Hepatocyte (in vitro differentiated cells): Measurements from ENCODE around the gene OR5M10. TPM values are rescaled to one million over a fixed set of nuclear protein-coding genes. Genes with fewer than 3 reads are reported as not detected.

Experiments
- DNase-seq: peaks from one replicate; pipeline ENCODE4 v3.0.0-alpha.2; 2016; ENCODE audit warnings: low spot score
- H2AFZ ChIP-seq: fragments of 200-600 bp; sonication (generic); 2 replicates; pipeline ENCODE4 v1.6.0; 2016; ENCODE audit warnings: antibody characterized with exemption, mild to moderate bottlenecking
- H3K27ac ChIP-seq: fragments of 200-600 bp; sonication (generic); 2 replicates; pipeline ENCODE4 v1.5.1; 2016; ENCODE audit warnings: mild to moderate bottlenecking
- H3K27me3 ChIP-seq: fragments of 200-600 bp; sonication (generic); 2 replicates; pipeline ENCODE4 v1.6.1; 2016
- H3K36me3 ChIP-seq: fragments of 200-600 bp; sonication (generic); replicated peaks from 2 replicates; pipeline ENCODE4 v1.5.1; 2016; ENCODE audit warnings: low read depth; ENCODE audit not compliant: insufficient read depth
- H3K4me1 ChIP-seq: fragments of 200-600 bp; sonication (generic); 2 replicates; pipeline ENCODE4 v1.5.1; 2016; ENCODE audit warnings: mild to moderate bottlenecking, moderate library complexity; ENCODE audit not compliant: insufficient read depth
- H3K4me2 ChIP-seq: fragments of 200-600 bp; sonication (generic); 2 replicates; pipeline ENCODE4 v1.6.0; 2016
- H3K4me3 ChIP-seq: fragments of 200-600 bp; sonication (generic); 2 replicates; pipeline ENCODE4 v1.5.1; 2016; ENCODE audit warnings: mild to moderate bottlenecking
- H3K79me2 ChIP-seq: fragments of 200-600 bp; sonication (generic); 2 replicates; pipeline ENCODE4 v1.6.0; 2017; ENCODE audit warnings: mild to moderate bottlenecking
- H3K9me2 ChIP-seq: fragments of 200-600 bp; sonication (generic); replicated peaks from 2 replicates; pipeline ENCODE4 v1.6.0; 2017; ENCODE audit warnings: mild to moderate bottlenecking; ENCODE audit not compliant: insufficient read depth
- H3K9me3 ChIP-seq: fragments of 200-600 bp; sonication (generic); 2 replicates; pipeline ENCODE4 v1.5.1; 2016; ENCODE audit warnings: low read depth, mild to moderate bottlenecking
- H4K20me1 ChIP-seq: fragments of 200-600 bp; sonication (generic); 2 replicates; pipeline ENCODE4 v1.6.0; 2016; ENCODE audit warnings: mild to moderate bottlenecking; ENCODE audit not compliant: insufficient read depth, poor library complexity, severe bottlenecking
- CTCF ChIP-seq: fragments of 200-600 bp; sonication (generic); IDR thresholded peaks from 2 replicates; pipeline ENCODE4 v1.5.1; 2016; ENCODE audit warnings: antibody characterized with exemption, mild to moderate bottlenecking; ENCODE audit not compliant: poor library complexity
- EZH2 ChIP-seq: fragments of 200-600 bp; sonication (generic); IDR thresholded peaks from 2 replicates; pipeline ENCODE4 v1.6.1; 2016; ENCODE audit warnings: antibody characterized with exemption, mild to moderate bottlenecking, borderline replicate concordance
- EZH2phosphoT487 ChIP-seq: fragments of 200-600 bp; sonication (generic); IDR thresholded peaks from one replicate; pipeline ENCODE4 v1.6.1; 2018; ENCODE audit warnings: antibody characterized with exemption, mild to moderate bottlenecking, low read depth, moderate library complexity; ENCODE audit not compliant: unreplicated experiment, severe bottlenecking
- WGBS: methylation state at CpG from one replicate; pipeline ENCODE4 v1.1.6; 2016; ENCODE audit warnings: low lambda C conversion rate; ENCODE audit errors: missing lambda C conversion rate; 5-methylcytosine and 5-hydroxymethylcytosine counted together
- polyA plus RNA-seq: library from polyadenylated mRNA; unstranded; fragments of >200 nt; fragmentation: Nextera tagmentation; extraction: Ambion mirVana; gene quantifications from 2 replicates; pipeline ENCODE4 v1.2.1, GENCODE V29; 2016
- total RNA-seq: library from RNA; depleted of rRNA; stranded (reverse); fragments of >200 nt; gene quantifications from 2 replicates; pipeline ENCODE4 v1.2.3, GENCODE V29; 2014

OR5M10 gene
- total RNA-seq (not detected in 2 replicates), polyA plus RNA-seq (not detected in 2 replicates)

- TF ChIP-seq CTCF = no peak
- no peak for TF ChIP-seq EZH2phosphoT487
- no peak for TF ChIP-seq EZH2
- no peaks in the 10 kb centered on the region for H3K79me2 ChIP-seq
- H3K9me3 ChIP-seq = no peaks in the 10 kb centered on the region
- no peaks in the 10 kb centered on the region for H3K4me1 ChIP-seq
- no peaks in the 10 kb centered on the region for H3K27me3 ChIP-seq
- no peaks in the 10 kb centered on the region for H3K36me3 ChIP-seq
- no peak within 1 kb of the TSS for H3K4me3 ChIP-seq
- H3K27ac ChIP-seq = no peak within 1 kb of the TSS
- H2AFZ ChIP-seq = no peak within 1 kb of the TSS
- DNase-seq = no peak
- WGBS = 66% methylated on average over 3 of the region's 3 CpGs
- H3K9me2 ChIP-seq = no peaks in the 10 kb centered on the region
- H3K4me2 ChIP-seq = no peak within 1 kb of the TSS
- H4K20me1 ChIP-seq = no peaks in the 10 kb centered on the region
These were observed at the start of gene OR5M10 for GRCh38 chr11:56577621-56578020. OR5M10 (minus strand) TSS chr11:56577721; CDS start chr11:56577721, 0 bp downstream.

GRCh38 chr11:56625946-56626345 lies 48.4 kb upstream of the OR5M10 start:
- no peaks in the 10 kb centered on the region for H3K36me3 ChIP-seq
- H3K9me3 ChIP-seq = no peaks in the 10 kb centered on the region
- 85% methylated on average over 2 of the region's 2 CpGs for WGBS

GRCh38 chr11:56624661-56625110 lies 47.2 kb upstream of the OR5M10 start:
- TF ChIP-seq EZH2 = no peak
- TF ChIP-seq CTCF = peak; percentile 57
- TF ChIP-seq EZH2phosphoT487 = no peak
- no peak overlapping the region for H3K4me2 ChIP-seq
- H3K4me3 ChIP-seq = no peak overlapping the region

More at GRCh38 chr11:56625946-56626345, 48.4 kb upstream of the OR5M10 start:
- no peaks in the 10 kb centered on the region for H3K9me2 ChIP-seq
- H3K27me3 ChIP-seq = no peaks in the 10 kb centered on the region
- no peak overlapping the region for H3K4me3 ChIP-seq
- TF ChIP-seq EZH2phosphoT487 (no peak), CTCF (no peak), EZH2 (no peak)
- no peak overlapping the region for H3K4me2 ChIP-seq
- H4K20me1 ChIP-seq = no peaks in the 10 kb centered on the region
- no peak overlapping the region for H3K27ac ChIP-seq
- DNase-seq = no peak
- no peaks in the 10 kb centered on the region for H3K4me1 ChIP-seq
- no peak overlapping the region for H2AFZ ChIP-seq
- H3K79me2 ChIP-seq = no peaks in the 10 kb centered on the region

More at GRCh38 chr11:56624661-56625110, 47.2 kb upstream of the OR5M10 start:
- Histone ChIP-seq H3K27me3 (no peaks in the 10 kb centered on the region), H3K79me2 (no peaks in the 10 kb centered on the region), H3K27ac (no peak overlapping the region), H3K9me2 (no peaks in the 10 kb centered on the region), H3K4me1 (no peaks in the 10 kb centered on the region), H3K36me3 (no peaks in the 10 kb centered on the region), H3K9me3 (no peaks in the 10 kb centered on the region), H4K20me1 (no peaks in the 10 kb centered on the region), H2AFZ (no peak overlapping the region)
- peak; percentile 82 for DNase-seq
- WGBS = 7% methylated on average over 3 of the region's 3 CpGs
